ENCODE measurements around the gene SH3PXD2A.

Gene SH3PXD2A

DNA sequence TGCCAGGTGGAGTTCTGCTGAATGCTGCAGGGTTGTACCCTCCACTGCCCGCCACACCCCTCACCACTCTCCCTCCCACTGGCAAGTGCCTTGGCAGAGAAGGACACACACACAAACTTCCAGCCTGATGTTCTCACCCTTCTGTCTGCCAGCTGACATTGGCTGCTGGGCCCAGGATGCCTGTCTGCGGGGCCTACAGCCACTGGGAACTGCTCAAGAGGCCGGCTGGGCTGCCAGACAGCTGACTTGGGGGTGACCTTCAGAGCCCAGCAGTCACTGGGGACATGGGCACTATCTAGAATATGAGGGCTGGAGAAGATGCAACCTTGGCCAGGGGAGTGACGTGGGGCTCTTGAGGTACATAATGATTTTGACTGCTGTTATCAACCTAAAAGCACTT, 157.1 kb downstream of the SH3PXD2A start:
- DNase-seq = no peak

DNA sequence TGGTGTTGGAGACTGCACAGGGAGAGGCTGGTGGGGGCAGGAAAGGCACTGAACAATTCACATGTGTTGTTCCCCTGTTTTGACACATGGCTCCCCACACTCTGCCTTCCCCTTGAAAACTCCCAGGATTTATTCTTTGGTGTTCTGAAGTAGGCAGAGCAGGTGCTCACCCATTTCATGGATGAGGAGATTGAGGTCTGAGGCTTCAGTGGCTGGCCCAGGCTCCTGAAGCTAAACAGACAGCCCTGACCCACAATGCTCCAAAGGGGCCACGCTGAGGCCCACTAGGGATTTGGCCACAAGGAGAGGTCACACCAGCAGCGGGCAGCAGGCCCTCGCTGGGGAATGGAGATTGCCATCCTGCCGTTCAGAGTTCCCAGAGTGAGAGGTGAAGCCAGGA, 157.6 kb downstream of the SH3PXD2A start:
- no peak for DNase-seq

- peak; percentile 56 for DNase-seq
Measured at GRCh38 chr10:103696411-103697145, 158.8 kb downstream of the SH3PXD2A start.

- no peak for DNase-seq
Measured at GRCh38 chr10:103696094-103696410, 159.3 kb downstream of the SH3PXD2A start.

DNA sequence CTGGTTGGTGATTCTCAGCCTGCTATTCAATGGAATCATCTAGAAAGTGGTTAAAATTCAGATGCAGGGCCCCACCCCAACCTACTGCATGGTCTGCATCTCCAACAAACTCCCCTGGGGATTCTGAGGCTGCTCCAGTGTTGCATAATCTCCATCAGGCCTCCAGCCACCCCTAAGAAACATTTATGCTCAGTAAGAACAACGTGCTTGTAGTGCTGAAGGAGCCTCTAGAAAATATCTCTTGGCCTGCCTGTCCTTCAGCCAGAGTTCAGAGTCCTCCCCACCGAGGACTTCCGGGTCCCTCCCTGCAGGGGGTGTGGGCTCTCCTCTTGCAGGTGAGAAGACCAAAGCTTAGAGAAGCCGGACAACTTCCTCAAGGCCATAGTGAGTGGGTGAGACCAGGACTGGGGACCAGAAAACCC, 159.8 kb downstream of the SH3PXD2A start:
- no peak for DNase-seq

- no peak for DNase-seq
Measured at GRCh38 chr10:103693812-103694205, 161.6 kb downstream of the SH3PXD2A start.

GRCh38 chr10:103692952-103693811, 162.2 kb downstream of the SH3PXD2A start:
- peak; percentile 13 for DNase-seq

DNA sequence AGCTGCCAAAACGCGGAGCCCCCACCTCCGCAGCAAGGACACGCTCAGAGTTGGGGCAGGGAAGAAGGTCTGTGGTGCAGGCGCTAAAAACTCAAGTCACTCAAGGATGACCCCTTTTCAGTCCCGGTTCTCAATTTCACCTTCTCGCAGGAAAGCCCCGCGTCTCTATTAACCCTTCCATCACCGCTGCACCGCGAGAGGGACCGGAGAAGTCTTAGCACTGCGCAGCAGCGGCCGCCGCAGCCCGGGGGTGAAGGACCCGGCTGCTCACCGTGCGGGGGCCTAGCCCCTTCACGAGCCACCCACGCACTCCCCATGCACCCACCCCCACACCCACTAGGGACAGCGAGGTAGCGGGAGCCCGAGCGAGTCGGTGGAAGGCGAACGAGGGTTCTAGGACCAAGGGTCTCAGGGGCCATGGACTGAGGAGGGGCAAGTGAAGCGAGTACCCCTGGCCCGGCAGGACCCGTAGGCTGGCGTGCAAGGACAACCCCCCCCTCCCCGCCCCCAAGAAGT, 162.9 kb downstream of the SH3PXD2A start:
- DNase-seq = peak; percentile 34

GRCh38 chr10:103691723-103692435, 163.5 kb downstream of the SH3PXD2A start:
- DNase-seq = no peak

DNA sequence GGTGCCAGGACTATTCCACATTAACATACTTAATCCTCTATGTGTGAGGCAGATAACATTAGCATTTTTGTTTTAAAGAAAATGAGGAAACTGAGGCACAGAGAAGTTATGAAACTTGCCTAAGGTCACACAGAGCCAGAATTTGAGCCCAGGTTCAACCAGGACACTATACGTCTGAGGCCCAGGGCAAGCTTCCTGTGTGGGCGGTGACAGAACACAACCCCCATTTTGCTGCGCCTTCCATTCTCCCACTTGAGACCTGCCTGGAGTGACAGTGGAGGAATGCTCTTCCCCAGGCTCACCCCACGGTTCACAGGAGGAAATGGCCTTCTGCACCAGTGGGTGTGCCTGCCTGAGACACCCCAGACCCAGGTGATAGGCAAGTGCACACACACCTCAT, 164.1 kb downstream of the SH3PXD2A start:
- DNase-seq = no peak

DNA sequence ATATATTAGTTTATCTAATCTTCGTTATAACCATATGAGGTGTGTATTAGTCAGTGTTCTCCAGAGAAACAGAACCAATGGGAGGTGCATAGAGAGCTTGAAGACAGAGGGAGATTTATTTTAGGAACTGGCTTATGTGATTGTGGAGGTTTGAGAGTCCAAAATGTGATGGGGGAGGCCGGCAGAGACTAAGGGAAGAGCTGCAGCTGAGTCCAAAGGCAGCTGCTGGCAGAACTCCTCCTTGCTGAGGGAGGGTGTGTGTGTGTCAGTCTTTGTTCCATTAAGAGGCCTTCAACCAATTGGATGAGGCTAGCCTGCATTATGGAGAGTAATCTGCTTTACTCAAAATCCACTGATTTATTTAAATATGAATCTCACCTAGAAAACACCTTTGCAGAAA, 165.1 kb downstream of the SH3PXD2A start:
- no peak for DNase-seq

DNA sequence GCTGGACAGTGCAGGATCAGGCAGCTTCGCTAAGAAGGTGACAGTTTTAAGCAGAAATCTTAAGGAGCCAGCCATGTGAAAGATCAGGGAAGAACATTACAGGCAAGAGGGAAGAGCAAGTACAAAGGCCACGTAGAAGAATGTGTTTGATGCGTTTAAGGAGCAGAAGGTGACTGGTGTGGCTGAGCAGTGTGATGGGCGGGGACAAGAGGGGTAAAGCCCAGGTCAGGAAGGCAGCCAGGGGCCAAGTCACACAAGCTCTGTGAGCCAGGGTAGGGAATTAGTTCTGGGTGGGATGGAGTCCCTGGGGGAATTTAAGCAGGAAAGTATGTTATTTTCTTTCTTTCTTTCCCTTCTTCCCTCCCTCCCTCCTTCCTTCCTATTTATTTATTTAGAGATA, 166.9 kb downstream of the SH3PXD2A start:
- no peak for DNase-seq

DNA sequence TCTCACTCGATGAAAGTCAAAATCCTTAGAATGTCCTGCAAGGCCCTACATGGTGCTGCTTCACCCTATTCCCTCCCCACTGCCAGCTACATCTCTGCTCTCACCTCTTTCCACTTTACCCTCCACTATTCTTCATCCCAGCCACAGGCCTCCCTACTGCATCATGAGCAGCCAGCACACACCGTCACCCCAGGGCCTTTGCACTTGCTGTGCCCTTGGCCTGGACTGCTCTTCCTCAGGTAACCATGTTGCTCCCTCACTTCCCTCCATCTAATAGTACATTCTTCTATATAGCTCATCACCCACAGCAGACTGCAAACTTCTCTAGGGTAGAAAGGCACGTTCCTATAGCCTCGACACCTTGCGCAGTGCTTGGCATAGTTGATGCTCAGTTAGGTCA, 167.7 kb downstream of the SH3PXD2A start:
- no peak for DNase-seq

DNA sequence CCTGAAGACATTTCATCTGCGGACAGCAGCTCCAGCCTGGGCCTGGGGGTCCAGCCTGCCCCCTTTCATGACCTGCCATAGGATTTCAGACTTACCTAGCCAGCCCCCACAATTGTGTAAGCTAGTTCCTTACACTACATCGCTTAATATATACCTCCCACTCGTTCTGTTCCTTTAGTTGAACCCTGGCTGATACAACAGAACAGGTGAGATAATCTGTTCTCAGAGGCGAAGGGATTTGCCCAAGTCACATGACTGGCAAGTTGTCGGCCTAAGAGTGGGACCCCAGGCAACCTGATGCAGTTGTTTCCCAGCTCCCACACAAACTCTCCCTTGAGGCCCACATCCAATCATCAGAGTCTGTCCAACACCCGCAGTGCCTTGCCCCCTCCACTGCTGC, 168.2 kb downstream of the SH3PXD2A start:
- DNase-seq = no peak

DNA sequence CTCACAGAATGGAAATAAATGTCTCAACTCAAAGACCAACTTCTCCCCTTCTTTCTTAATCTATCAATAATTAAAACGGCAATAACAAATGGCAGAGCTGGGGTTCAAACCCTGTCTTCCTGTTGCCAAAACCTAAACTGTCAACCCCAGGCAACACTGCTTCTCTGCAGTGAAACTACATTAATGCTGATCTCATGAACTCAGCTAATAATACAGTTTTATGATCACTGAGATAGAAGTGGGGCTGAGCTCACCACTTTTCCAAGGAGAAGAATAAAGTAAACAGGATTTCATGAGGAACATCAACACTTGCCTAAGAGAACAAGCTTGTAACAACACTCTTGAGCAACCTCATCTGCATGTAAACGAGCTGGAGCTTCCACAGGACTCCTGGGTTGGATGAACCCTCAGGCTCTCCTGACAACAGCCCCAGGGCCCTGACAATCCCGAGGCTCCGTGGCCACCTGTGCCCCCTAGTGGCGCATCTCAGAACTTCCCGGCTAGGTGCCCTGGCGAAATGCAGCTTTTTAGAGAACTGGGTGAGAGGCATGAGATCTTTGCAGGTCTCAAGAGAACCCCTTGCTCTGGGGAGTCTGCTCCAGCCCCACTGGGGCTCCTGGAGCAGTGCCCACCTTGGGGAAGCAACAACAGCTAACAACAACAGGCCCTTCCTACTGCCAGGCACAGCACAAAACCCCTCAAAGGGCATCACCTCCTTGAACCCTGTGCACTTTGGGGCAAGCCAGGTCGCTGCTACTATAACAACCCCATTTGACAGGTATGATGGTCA, 169.3 kb downstream of the SH3PXD2A start:
- peak; percentile 61 for DNase-seq

DNA sequence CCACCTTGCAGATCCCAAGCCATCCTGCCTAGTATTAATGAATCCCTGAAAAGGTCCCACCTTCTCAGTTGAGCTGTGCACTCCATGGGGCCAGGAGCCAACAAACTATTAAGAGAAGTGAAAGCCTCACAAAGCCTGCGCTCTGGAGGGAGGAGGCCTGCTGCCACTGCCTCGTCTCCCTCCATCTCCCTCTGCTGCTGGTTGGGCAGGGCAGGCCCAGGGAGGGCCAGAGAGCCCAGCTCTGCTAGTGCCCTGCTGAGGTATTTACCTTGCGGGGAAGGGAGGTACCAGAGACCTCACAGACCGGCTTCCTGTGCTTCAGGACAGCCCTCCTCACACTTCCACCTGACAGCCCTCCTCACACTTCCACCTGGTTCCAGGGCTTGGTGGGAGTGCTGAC, 171.5 kb downstream of the SH3PXD2A start:
- no peak for DNase-seq

DNA sequence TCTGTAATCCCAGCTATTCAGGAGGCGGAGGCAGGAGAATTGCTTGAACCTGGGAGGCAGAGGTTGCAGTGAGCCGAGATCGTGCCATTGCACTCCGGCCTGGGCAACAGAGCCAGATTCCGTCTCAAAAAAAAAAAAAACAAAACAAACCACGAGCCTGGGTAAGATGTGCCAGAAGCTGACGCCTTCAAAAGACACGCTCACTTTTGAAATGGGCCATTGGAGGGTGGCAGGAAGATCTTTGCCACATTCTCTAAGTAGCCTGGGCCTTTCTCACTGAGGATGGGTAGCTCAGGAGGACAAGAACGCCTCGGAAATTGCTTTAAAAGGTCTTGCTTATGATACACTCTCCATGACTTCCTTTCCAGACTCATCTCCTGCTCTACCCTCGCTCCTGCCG, 172.7 kb downstream of the SH3PXD2A start:
- DNase-seq = no peak

DNA sequence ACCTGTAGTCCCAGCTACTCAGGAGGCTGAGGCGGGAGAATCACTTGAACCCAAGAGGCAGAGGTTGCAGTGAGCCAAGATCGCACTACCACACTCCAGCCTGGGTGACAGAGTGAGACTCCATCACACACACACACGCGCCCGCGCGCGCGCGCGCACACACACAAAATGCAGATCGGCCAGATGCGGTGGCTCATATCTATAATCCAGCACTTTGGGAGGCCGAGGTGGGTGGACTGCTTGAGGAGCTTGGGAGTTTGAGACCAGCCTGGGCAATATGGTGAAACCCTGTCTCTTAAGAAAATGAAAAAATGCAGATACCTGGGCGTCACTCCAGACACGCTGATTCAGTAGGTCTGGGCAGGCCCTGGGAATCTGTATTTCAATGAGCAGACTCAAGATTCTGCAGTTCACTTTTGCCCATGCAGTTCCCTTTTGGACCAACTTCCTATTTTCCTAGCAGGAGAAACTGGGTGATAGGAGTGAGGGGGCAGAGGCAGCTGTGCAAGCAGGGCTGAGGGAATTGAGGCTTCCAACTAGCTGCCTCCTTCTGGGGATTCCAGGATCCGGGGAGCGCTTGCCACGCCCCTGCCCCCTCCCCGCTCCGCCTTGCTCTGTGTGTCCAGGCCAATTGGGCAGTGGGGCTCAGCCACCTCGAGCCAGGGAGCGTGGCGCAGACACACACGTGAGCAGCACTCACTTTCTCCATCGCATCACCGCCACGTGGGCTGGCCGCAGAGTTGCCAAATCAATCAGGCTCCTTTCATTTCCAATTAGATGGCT, 173.6 kb downstream of the SH3PXD2A start:
- no peak for DNase-seq

- DNase-seq = no peak
Measured at GRCh38 chr10:103680869-103681236, 174.5 kb downstream of the SH3PXD2A start.

DNA sequence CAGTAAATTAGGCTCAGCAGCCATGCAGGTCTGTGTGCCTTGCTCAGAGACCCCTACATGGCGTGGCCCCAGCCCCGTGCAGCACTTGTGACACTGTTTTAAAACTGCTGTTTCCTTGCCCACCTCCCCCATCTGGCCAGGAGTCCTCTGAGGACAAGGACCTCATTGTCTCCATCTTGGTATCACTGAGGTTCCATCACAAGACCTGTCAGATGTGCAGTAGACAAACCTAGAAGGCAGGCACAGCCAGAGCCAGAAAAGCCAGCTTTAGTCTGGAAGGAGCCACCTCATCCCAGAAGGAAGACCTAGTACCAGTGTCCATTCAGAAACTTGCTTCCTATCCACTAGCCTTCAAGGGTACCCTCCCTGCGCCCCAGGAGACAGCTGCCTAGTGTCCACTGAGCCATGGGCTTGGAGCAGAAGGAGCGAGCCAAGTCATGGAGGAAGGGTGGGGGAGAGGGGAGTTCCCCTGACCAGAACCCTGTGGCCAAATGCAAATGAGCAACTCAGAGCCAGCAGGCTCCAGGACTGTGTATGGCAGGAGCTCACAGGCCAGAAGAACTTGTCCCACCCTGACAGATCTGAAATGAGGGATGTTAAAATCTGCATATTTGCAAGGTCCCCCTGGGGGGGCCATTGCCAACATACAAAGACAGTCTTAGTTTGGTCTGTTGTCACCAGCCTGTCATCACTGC, 176.1 kb downstream of the SH3PXD2A start:
- DNase-seq = no peak

GRCh38 chr10:103678178-103678526, 177.2 kb downstream of the SH3PXD2A start:
- DNase-seq = peak; percentile 92
